ENCODE results near the gene EDC3.
"Not testable (repeated sequence)": the region's sequence is repeated elsewhere in the genome, so short reads cannot be mapped to it uniquely, and the experiment has no call there.

The EDC3 gene

GRCh38 chr15:74648051-74648842 is 47.6 kb downstream of the EDC3 start:
- no peak for DNase-seq (ENCODE audit: low read depth)

GRCh38 chr15:74646480-74646879 is 49.3 kb downstream of the EDC3 start:
- no peak for DNase-seq (ENCODE audit: low read depth)

- no peak for DNase-seq (ENCODE audit: low read depth)
Measured at GRCh38 chr15:74643665-74644204, 52.1 kb downstream of the EDC3 start.

GRCh38 chr15:74642734-74643664 is 52.8 kb downstream of the EDC3 start:
- no peak for DNase-seq (ENCODE audit: low read depth)

GRCh38 chr15:74642348-74642733 is 53.5 kb downstream of the EDC3 start:
- no peak for DNase-seq (ENCODE audit: low read depth)

- no peak for DNase-seq (ENCODE audit: low read depth)
Measured at GRCh38 chr15:74641151-74641550, 54.7 kb downstream of the EDC3 start.

- DNase-seq (ENCODE audit: low read depth) = no peak
Measured at GRCh38 chr15:74636984-74637383, 58.8 kb downstream of the EDC3 start.

- DNase-seq (ENCODE audit: low read depth) = peak; percentile 50
Measured at GRCh38 chr15:74635228-74635627, 60.6 kb downstream of the EDC3 start.

GRCh38 chr15:74633781-74634180 is 62.0 kb downstream of the EDC3 start:
- no peak for DNase-seq (ENCODE audit: low read depth)

GRCh38 chr15:74632601-74633000 is 63.2 kb downstream of the EDC3 start:
- no peak for DNase-seq (ENCODE audit: low read depth)

- DNase-seq (ENCODE audit: low read depth) = peak; percentile 55
Measured at GRCh38 chr15:74631935-74632560, 63.8 kb downstream of the EDC3 start.

- no peak for DNase-seq (ENCODE audit: low read depth)
Measured at GRCh38 chr15:74631408-74631807, 64.4 kb downstream of the EDC3 start.

- DNase-seq (ENCODE audit: low read depth) = no peak
Measured at GRCh38 chr15:74631087-74631385, 64.8 kb downstream of the EDC3 start.

GRCh38 chr15:74630284-74631086 is 65.3 kb downstream of the EDC3 start:
- no peak for DNase-seq (ENCODE audit: low read depth)

GRCh38 chr15:74629696-74630095 is 66.1 kb downstream of the EDC3 start:
- not testable (repeated sequence) for DNase-seq (ENCODE audit: low read depth)

GRCh38 chr15:74628949-74629348 is 66.9 kb downstream of the EDC3 start:
- no peak for DNase-seq (ENCODE audit: low read depth)

GRCh38 chr15:74628199-74628598 is 67.6 kb downstream of the EDC3 start:
- DNase-seq (ENCODE audit: low read depth) = no peak

GRCh38 chr15:74627766-74628165 is 68.1 kb downstream of the EDC3 start:
- no peak for DNase-seq (ENCODE audit: low read depth)

- DNase-seq (ENCODE audit: low read depth) = no peak
Measured at GRCh38 chr15:74626752-74627692, 68.8 kb downstream of the EDC3 start.

GRCh38 chr15:74626336-74626735 is 69.5 kb downstream of the EDC3 start:
- no peak for DNase-seq (ENCODE audit: low read depth)

GRCh38 chr15:74625693-74626092 is 70.1 kb downstream of the EDC3 start:
- no peak for DNase-seq (ENCODE audit: low read depth)
